GM18505 (cell line): Measurements from ENCODE around the gene PNPLA7.
A peak's percentile ranks its signal among the peaks of the same experiment; 100 is the strongest.
"Not testable (repeated sequence)": the region's sequence is repeated elsewhere in the genome, so short reads cannot be mapped to it uniquely, and the experiment has no call there.

ENCODE experiments used
- ATAC-seq: cut with Tn5 transposase; IDR thresholded peaks from one replicate; pipeline ENCODE4 v1.9.1; 2021; ENCODE audit not compliant: unreplicated experiment
- POLR2A ChIP-seq: IDR thresholded peaks from 4 replicates; pipeline ENCODE4 v1.6.1; 2011; ENCODE audit warnings: borderline replicate concordance; ENCODE audit not compliant: insufficient read depth, insufficient read length; ENCODE audit errors: extremely low read depth

Gene PNPLA7

GRCh38 chr9:137564817-137565411 is 14.7 kb upstream of the PNPLA7 start:
- ATAC-seq: no peak
- no peak for TF ChIP-seq POLR2A

- ATAC-seq: no peak
- TF ChIP-seq POLR2A: no peak
Observed at GRCh38 chr9:137564134-137564533, 13.9 kb upstream of the PNPLA7 start.

GRCh38 chr9:137558127-137558526 is 7.9 kb upstream of the PNPLA7 start:
- TF ChIP-seq POLR2A: no peak
- ATAC-seq: no peak

GRCh38 chr9:137556069-137556838 is 6.1 kb upstream of the PNPLA7 start:
- TF ChIP-seq POLR2A: no peak
- no peak for ATAC-seq

- TF ChIP-seq POLR2A: no peak
- ATAC-seq: no peak
Observed at GRCh38 chr9:137555179-137555578, 5.0 kb upstream of the PNPLA7 start.

- no peak for TF ChIP-seq POLR2A
- no peak for ATAC-seq
Observed at GRCh38 chr9:137554349-137554748, 4.1 kb upstream of the PNPLA7 start.

GRCh38 chr9:137553654-137554053 is 3.5 kb upstream of the PNPLA7 start:
- not testable (repeated sequence) for ATAC-seq

GRCh38 chr9:137552022-137552768 is 2.0 kb upstream of the PNPLA7 start:
- peak; percentile 22 for ATAC-seq
- no peak for TF ChIP-seq POLR2A

GRCh38 chr9:137551264-137552021 is 1.2 kb upstream of the PNPLA7 start, which contains the start of gene MRPL41:
MRPL41 (plus strand) TSS chr9:137551879; CDS start chr9:137552082, 203 bp downstream.
- ATAC-seq: peak; percentile 72
- TF ChIP-seq POLR2A: peak; percentile 86

- not testable (repeated sequence) for ATAC-seq
Observed at GRCh38 chr9:137550958-137551263, 709 bp upstream of the PNPLA7 start.

- ATAC-seq: no peak
- no peak for TF ChIP-seq POLR2A
Observed at GRCh38 chr9:137547687-137548543, 2.3 kb downstream of the PNPLA7 start.

GRCh38 chr9:137545123-137545522 is 5.1 kb downstream of the PNPLA7 start:
- ATAC-seq: no peak
- no peak for TF ChIP-seq POLR2A
